PC-3 (cell line): ENCODE data around the gene ALOX15B. TPM values are rescaled to one million over a fixed set of nuclear protein-coding genes. Genes with fewer than 3 reads are reported as not detected.

Source experiments
- ATAC-seq: fragments of 200-7000 bp; cut with Tn5 transposase; 2 replicates; pipeline ENCODE4 v1.9.1; 2020; ENCODE audit warnings: mild to moderate bottlenecking, moderate library complexity
- BruUV-seq: library from RNA; stranded (reverse); fragments of 400-500 nt; replicated peaks from 2 replicates; lab custom pipeline; 2021; lab: Mats Ljungman, UMichigan
- CTCF ChIA-PET: fragments of 300-600 bp; sonication (Branson Sonifier 250); formaldehyde crosslinking; loops from one replicate; lab custom pipeline; 2022; ENCODE audit warnings: antibody characterized with exemption; lab: Charles Lee
- POLR2A ChIA-PET: fragments of 300-600 bp; sonication (Branson Sonifier 250); formaldehyde crosslinking; loops from one replicate; lab custom pipeline; 2022; ENCODE audit warnings: antibody characterized with exemption; ENCODE audit not compliant: unreplicated experiment; lab: Charles Lee
- DNase-seq: peaks from one replicate; pipeline ENCODE4 v3.0.0-alpha.2; 2015
- H2AFZ ChIP-seq: fragments of 300-600 bp; sonication (generic); 2 replicates; pipeline ENCODE4 v1.6.0; 2016; ENCODE audit warnings: antibody characterized with exemption, low read length
- H3F3A ChIP-seq: fragments of 300-600 bp; sonication (generic); one replicate; pipeline ENCODE4 v1.6.0; 2017; ENCODE audit warnings: antibody characterized with exemption, low read length, control low read depth, mild to moderate bottlenecking; ENCODE audit not compliant: unreplicated experiment
- H3K27ac ChIP-seq: fragments of 300-600 bp; sonication (generic); 2 replicates; pipeline ENCODE4 v1.5.1; 2016; ENCODE audit warnings: mild to moderate bottlenecking, low read length
- H3K27me3 ChIP-seq: fragments of 300-600 bp; sonication (generic); 2 replicates; pipeline ENCODE4 v1.6.1; 2016; ENCODE audit warnings: low read length, mixed read lengths
- H3K36me3 ChIP-seq: fragments of 300-600 bp; sonication (generic); 2 replicates; pipeline ENCODE4 v1.6.1; 2016; ENCODE audit warnings: low read depth, mixed run types, low read length, mixed read lengths
- H3K4me1 ChIP-seq: fragments of 300-600 bp; sonication (generic); 2 replicates; pipeline ENCODE4 v1.5.1; 2016; ENCODE audit warnings: low read length; ENCODE audit not compliant: insufficient read depth
- H3K4me2 ChIP-seq: fragments of 300-600 bp; sonication (generic); 2 replicates; pipeline ENCODE4 v1.6.0; 2016; ENCODE audit warnings: low read length
- H3K4me3 ChIP-seq: fragments of 300-600 bp; sonication (generic); 2 replicates; pipeline ENCODE4 v1.5.1; 2016; ENCODE audit warnings: mild to moderate bottlenecking, low read length, mixed read lengths
- H3K79me2 ChIP-seq: fragments of 300-600 bp; sonication (generic); 2 replicates; pipeline ENCODE4 v1.6.1; 2017; ENCODE audit warnings: low read length, mixed read lengths
- H3K9ac ChIP-seq: fragments of 300-600 bp; sonication (generic); 2 replicates; pipeline ENCODE4 v1.6.0; 2016; ENCODE audit warnings: mild to moderate bottlenecking, low read length
- H3K9me2 ChIP-seq: fragments of 300-600 bp; sonication (generic); replicated peaks from 2 replicates; pipeline ENCODE4 v1.6.1; 2016; ENCODE audit warnings: mixed run types, low read length, mixed read lengths
- H3K9me3 ChIP-seq: fragments of 300-600 bp; sonication (generic); 2 replicates; pipeline ENCODE4 v1.6.1; 2016; ENCODE audit warnings: low read length, mixed read lengths
- H4K20me1 ChIP-seq: fragments of 300-600 bp; sonication (generic); 2 replicates; pipeline ENCODE4 v1.6.1; 2016; ENCODE audit warnings: low read length, mixed read lengths
- EZH2 ChIP-seq: fragments of 300-600 bp; sonication (generic); IDR thresholded peaks from one replicate; pipeline ENCODE4 v1.6.1; 2017; ENCODE audit warnings: antibody characterized with exemption, mild to moderate bottlenecking, low read length; ENCODE audit not compliant: unreplicated experiment
- EZH2phosphoT487 ChIP-seq: fragments of 300-600 bp; sonication (generic); IDR thresholded peaks from 2 replicates; pipeline ENCODE4 v1.6.1; 2018; ENCODE audit warnings: mild to moderate bottlenecking, antibody characterized with exemption, low read length, borderline replicate concordance
- intact Hi-C: fragments of 100-400 bp; cut with micrococcal nuclease; formaldehyde crosslinking; loops from 2 replicates; pipeline ENCODE4 v1.9.0; 2023
- total RNA-seq: library from RNA; depleted of rRNA; stranded (reverse); fragments of >200 nt; gene quantifications from 2 replicates; pipeline ENCODE4 v1.2.3, GENCODE V29; 2014
- TF ChIP-seq, protein P1 (sequence below): fragments of 300-600 bp; sonication (generic); conservative IDR thresholded peaks from 2 replicates; pipeline ENCODE4 v1.5.1; 2017; ENCODE audit warnings: antibody characterized with exemption, low read depth, mild to moderate bottlenecking, low read length

ALOX15B gene
- total RNA-seq, 1 experiment from 2014 or later: not detected

DNA sequence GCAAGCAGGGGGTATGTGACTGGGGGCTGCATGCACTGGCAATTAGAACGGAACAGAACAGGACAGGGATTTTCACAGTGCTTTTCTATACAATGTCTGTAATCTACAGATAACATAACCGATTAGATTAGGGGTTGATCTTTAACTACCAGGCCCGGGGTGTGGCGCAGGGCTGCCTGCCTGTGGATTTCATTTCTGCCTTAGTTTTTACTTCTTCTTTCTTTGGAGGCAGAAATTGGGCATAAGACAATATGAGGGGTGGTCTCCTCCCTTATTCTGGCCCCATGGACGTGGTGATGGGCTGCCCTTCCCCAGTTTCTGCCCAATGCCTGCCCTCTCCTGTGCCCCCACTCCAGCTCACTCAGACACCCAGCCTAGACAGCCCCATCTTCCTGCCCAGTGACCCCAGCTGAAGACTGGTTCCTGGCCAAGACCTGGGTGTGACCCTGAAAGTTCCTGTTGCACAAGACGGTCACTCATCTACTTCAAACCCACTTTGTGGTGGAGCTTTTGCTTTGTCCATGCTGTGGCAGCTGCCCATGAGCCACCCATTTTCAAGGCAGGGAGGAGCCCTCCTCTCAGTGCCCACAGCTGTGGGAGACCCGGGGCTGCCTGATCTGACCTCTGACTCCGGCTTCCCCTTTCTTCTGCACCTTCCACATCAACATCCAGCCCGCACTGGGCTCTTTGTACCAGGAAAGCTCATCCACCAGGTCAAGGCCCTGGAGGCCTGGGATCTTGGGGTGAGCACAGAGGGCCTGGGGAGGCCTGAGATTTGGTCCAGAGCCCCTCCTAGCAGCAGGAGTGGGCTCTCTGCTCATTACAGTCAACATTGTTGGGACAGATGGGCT lies 30.1 kb downstream of the ALOX15B start:
- TF ChIP-seq EZH2phosphoT487: no peak
- TF ChIP-seq, protein P1, sequence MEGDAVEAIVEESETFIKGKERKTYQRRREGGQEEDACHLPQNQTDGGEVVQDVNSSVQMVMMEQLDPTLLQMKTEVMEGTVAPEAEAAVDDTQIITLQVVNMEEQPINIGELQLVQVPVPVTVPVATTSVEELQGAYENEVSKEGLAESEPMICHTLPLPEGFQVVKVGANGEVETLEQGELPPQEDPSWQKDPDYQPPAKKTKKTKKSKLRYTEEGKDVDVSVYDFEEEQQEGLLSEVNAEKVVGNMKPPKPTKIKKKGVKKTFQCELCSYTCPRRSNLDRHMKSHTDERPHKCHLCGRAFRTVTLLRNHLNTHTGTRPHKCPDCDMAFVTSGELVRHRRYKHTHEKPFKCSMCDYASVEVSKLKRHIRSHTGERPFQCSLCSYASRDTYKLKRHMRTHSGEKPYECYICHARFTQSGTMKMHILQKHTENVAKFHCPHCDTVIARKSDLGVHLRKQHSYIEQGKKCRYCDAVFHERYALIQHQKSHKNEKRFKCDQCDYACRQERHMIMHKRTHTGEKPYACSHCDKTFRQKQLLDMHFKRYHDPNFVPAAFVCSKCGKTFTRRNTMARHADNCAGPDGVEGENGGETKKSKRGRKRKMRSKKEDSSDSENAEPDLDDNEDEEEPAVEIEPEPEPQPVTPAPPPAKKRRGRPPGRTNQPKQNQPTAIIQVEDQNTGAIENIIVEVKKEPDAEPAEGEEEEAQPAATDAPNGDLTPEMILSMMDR: no peak
- TF ChIP-seq EZH2: no peak
- H2AFZ ChIP-seq: no peak overlapping the region
- ChIA-PET POLR2A (no interaction called here), CTCF (interaction anchor here (1.7 kb wide), 1 partner anchor 9 kb away, joined by 5 read pairs; no protein-coding TSS in a partner anchor)
- intact Hi-C loops: no loop called here
- no TSS peak for BruUV-seq
- H4K20me1 ChIP-seq: no peaks in the 10 kb centered on the region
- H3K9ac ChIP-seq: no peak overlapping the region
- H3K9me3 ChIP-seq: no peaks in the 10 kb centered on the region
- peaks cover 22% of the 10 kb centered on the region for H3K27me3 ChIP-seq
- no peak overlapping the region for H3K4me2 ChIP-seq
- no peak overlapping the region for H3K27ac ChIP-seq
- H3K79me2 ChIP-seq: no peaks in the 10 kb centered on the region
- no peak for ATAC-seq
- no peaks in the 10 kb centered on the region for H3K36me3 ChIP-seq
- H3F3A ChIP-seq: no peaks in the 10 kb centered on the region
- DNase-seq: no peak
- no peaks in the 10 kb centered on the region for H3K9me2 ChIP-seq
- peaks cover 16% of the 10 kb centered on the region for H3K4me1 ChIP-seq
- no peak overlapping the region for H3K4me3 ChIP-seq

DNA sequence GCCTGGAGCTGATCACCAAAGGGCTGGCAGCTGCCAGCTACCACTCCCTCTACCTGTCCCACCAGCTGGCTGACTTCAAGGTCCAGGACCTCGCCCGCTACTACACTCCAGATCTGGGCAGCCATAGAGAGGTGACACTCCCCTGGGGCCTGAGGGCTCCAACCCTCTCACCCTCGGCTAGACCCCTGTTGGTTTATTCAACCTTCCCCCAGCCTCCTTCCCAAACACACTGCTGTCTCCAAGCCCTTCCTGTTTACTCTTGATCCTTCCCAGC lies 30.7 kb downstream of the ALOX15B start:
- no peaks in the 10 kb centered on the region for H3K9me2 ChIP-seq
- H3K79me2 ChIP-seq: no peaks in the 10 kb centered on the region
- ChIA-PET CTCF (interaction anchor here (1.7 kb wide), 1 partner anchor 9 kb away, joined by 5 read pairs; no protein-coding TSS in a partner anchor), POLR2A (no interaction called here)
- H3K4me2 ChIP-seq: no peak overlapping the region
- no peak overlapping the region for H3K4me3 ChIP-seq
- no TSS peak for BruUV-seq
- H4K20me1 ChIP-seq: no peaks in the 10 kb centered on the region
- peaks cover 16% of the 10 kb centered on the region for H3K4me1 ChIP-seq
- H3K27me3 ChIP-seq: peaks cover 27% of the 10 kb centered on the region
- no peak for DNase-seq
- no peak for TF ChIP-seq EZH2phosphoT487
- TF ChIP-seq, protein P1: no peak
- no peak for TF ChIP-seq EZH2
- no peak for ATAC-seq
- H3K27ac ChIP-seq: no peak overlapping the region
- intact Hi-C loops: no loop called here
- H3K9ac ChIP-seq: no peak overlapping the region
- H3K36me3 ChIP-seq: no peaks in the 10 kb centered on the region
- no peaks in the 10 kb centered on the region for H3K9me3 ChIP-seq
- H3F3A ChIP-seq: no peaks in the 10 kb centered on the region
- H2AFZ ChIP-seq: no peak overlapping the region

DNA sequence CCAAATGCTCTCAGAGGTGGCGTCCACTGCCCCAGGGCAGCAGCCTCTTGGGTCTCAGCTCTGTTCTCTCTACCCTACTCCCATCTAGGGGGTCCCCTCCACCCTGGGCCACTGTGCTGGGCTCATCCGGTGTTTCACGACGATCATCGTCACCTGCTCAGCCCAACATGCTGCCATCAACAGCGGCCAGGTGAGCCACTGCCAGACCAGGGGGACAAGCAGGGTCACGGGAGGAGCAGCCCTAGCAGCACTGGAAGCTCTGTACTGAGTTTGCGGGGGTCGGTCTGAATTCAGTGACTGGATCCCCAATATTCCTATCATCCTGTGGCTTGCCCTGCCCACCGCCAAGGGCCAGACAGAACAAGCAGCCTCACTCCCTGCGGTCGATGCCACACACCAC lies 32.6 kb downstream of the ALOX15B start:
- no peak overlapping the region for H3K4me3 ChIP-seq
- TF ChIP-seq EZH2phosphoT487 (no peak), EZH2 (no peak)
- TF ChIP-seq, protein P1: no peak
- intact Hi-C loops: no loop called here
- no TSS peak for BruUV-seq
- H3K9me2 ChIP-seq: no peaks in the 10 kb centered on the region
- H3K9ac ChIP-seq: no peak overlapping the region
- H3K4me2 ChIP-seq: no peak overlapping the region
- no peaks in the 10 kb centered on the region for H4K20me1 ChIP-seq
- H3K79me2 ChIP-seq: no peaks in the 10 kb centered on the region
- ChIA-PET CTCF (no interaction called here), POLR2A (no interaction called here)
- H3K27me3 ChIP-seq: peaks cover 30% of the 10 kb centered on the region
- no peak overlapping the region for H3K27ac ChIP-seq
- H3K4me1 ChIP-seq: peaks cover 12% of the 10 kb centered on the region
- no peak for DNase-seq
- H2AFZ ChIP-seq: no peak overlapping the region
- no peak for ATAC-seq
- no peaks in the 10 kb centered on the region for H3K36me3 ChIP-seq
- no peaks in the 10 kb centered on the region for H3F3A ChIP-seq
- H3K9me3 ChIP-seq: no peaks in the 10 kb centered on the region
